Spleen (tissue), 11 donors: Measurements from ENCODE around the gene ZMIZ1. TPM values are rescaled to one million over a fixed set of nuclear protein-coding genes. Genes with fewer than 3 reads are reported as not detected.
A peak's percentile ranks its signal among the peaks of the same experiment; 100 is the strongest.

ENCODE experiments used
- DNase-seq: peaks from one replicate; pipeline ENCODE4 v3.0.0-alpha.2; 2020
- H3K27ac ChIP-seq, 8 donors: fragments of 200-600 bp; sonication (generic) in 7 of 8; 1 replicate in 4 of 8; 2 replicates in 4 of 8; pipeline versions ENCODE4 v1.5.0 to v1.8.0; 2016 to 2021; ENCODE audit warnings: inconsistent platforms in 4 of 8, mild to moderate bottlenecking in 4 of 8, moderate library complexity in 1 of 8
- H3K27me3 ChIP-seq, 7 donors: fragments of 200-600 bp; sonication (generic) in 6 of 7; replicated peaks in 1 of 7; 1 replicate in 4 of 7; 2 replicates in 3 of 7; pipeline versions ENCODE4 v1.5.0 to v1.8.0; 2016 to 2021; ENCODE audit warnings: inconsistent platforms in 3 of 7, mild to moderate bottlenecking in 1 of 7
- H3K36me3 ChIP-seq, 6 donors: fragments of 200-600 bp; sonication (generic) in 5 of 6; 1 replicate in 4 of 6; 2 replicates in 2 of 6; pipeline versions ENCODE4 v1.5.0 to v1.8.0; 2016 to 2021; ENCODE audit warnings: inconsistent platforms in 2 of 6
- H3K4me1 ChIP-seq, 6 donors: fragments of 200-600 bp; sonication (generic) in 5 of 6; 1 replicate in 3 of 6; 2 replicates in 3 of 6; pipeline versions ENCODE4 v1.5.0 to v1.8.0; 2016 to 2021; ENCODE audit warnings: inconsistent platforms in 3 of 6
- H3K4me3 ChIP-seq, 8 donors: fragments of 200-600 bp; sonication (generic) in 7 of 8; 1 replicate in 4 of 8; 2 replicates in 4 of 8; pipeline versions ENCODE4 v1.5.0 to v1.8.0; 2016 to 2021; ENCODE audit warnings: inconsistent platforms in 4 of 8, mild to moderate bottlenecking in 4 of 8, moderate library complexity in 2 of 8
- H3K9me3 ChIP-seq, 8 donors: fragments of 200-600 bp; sonication (generic) in 7 of 8; 1 replicate in 4 of 8; 2 replicates in 4 of 8; pipeline versions ENCODE4 v1.5.0 to v1.8.0; 2016 to 2021; ENCODE audit warnings: inconsistent platforms in 4 of 8
- POLR2A ChIP-seq, 3 donors: fragments of 450-650 bp; IDR thresholded peaks; one replicate each; pipeline ENCODE4 v1.5.1; 2017; ENCODE audit warnings: antibody characterized with exemption in 3 of 3, mild to moderate bottlenecking in 1 of 3
- POLR2AphosphoS5 ChIP-seq, 3 donors: sonication (generic); formaldehyde crosslinking; IDR thresholded peaks; one replicate each; pipeline ENCODE4 v1.5.1; 2017; ENCODE audit warnings: antibody characterized with exemption in 3 of 3
- WGBS, 5 donors: extraction: QIAGEN DNeasy Blood & Tissue Kit in 3 of 5; methylation state at CpG; one replicate each; pipeline versions ENCODE4 v1.1.5 to v1.1.7; 2013 to 2018; 5-methylcytosine and 5-hydroxymethylcytosine counted together
- intact Hi-C: fragments of 100-400 bp; cut with DNase I; formaldehyde crosslinking; loops from one replicate; pipeline ENCODE4 v1.15.0; 2023; ENCODE audit warnings: low total_unique reads
- polyA plus RNA-seq, 3 donors: library from polyadenylated mRNA; stranded (reverse); fragments of 200-250 nt; gene quantifications; one replicate each; pipeline ENCODE4 v1.2.1, GENCODE V29; 2013
- total RNA-seq, 7 donors: library from RNA; depleted of rRNA in 3 of 7; stranded (reverse); fragments of >200 nt in 3 of 7; fragmentation: NEBNext Ultra II Directional in 4 of 7; extraction: Animal tissue kit (Norgen Biotek cat#: 25700) in 4 of 7; gene quantifications; one replicate each; pipeline versions ENCODE4 v1.1.0 to v1.2.1, GENCODE V29; 2016 to 2021
- TF ChIP-seq, protein P1 (sequence below), 11 experiments: fragments of 200-600 bp in 7 of 11; fragments of 450-650 bp in 4 of 11; sonication (generic) in 4 of 11; IDR thresholded peaks in 8 of 11; conservative IDR thresholded peaks in 3 of 11; 1 replicate in 7 of 11; 2 replicates in 4 of 11; pipeline versions ENCODE4 v1.4.0 to v1.8.0; 2016 to 2021; ENCODE audit warnings: antibody characterized with exemption in 11 of 11, inconsistent platforms in 4 of 11, mild to moderate bottlenecking in 1 of 11
- donor health status: healthy with polysubstance abuse.
- donor health status: DM: no; HTN: no; CAD: no; lungs with moderate emphysema.
- donor health status: DM: no; HTN: no; CAD: no.
- donor health status: Bipolar disorder and iron deficiency.
- donor health status: healthy.
- donor health status: DM: no; HTN: no; CAD: no.
- donor health status: DM: yes; HTN: yes; CAD: no.

ZMIZ1 gene
- total and polyA plus RNA-seq, 10 donors, result 10.7 to 210 (median 125) TPM

DNA sequence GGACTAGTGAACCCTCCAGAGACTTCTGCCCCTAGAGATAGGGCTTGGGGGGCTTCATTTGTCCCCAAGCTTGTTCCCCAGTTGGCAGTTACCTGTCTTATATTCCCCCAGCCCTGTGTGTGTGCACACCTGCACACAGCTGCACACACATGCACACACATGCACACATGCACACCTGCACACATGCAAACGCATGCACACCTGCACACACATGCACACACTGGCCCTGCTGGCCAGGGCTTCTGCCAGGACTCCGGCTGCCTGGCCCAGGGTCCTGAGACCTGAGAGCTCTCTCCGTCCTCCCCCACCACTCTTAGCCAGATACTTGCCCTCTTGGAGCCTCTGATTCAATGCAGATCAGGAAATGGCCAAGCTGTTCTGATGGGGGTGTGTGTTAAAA, 6.7 kb downstream of the ZMIZ1 start:
- TF ChIP-seq POLR2A (IDR thresholded peaks at IDR 0.05) (no peak), POLR2AphosphoS5 (IDR thresholded peaks at IDR 0.05) (peak in 1 of 3 donors; percentile 23)
- no peaks in the 10 kb centered on the region for H3K36me3 ChIP-seq
- peak overlapping the region in 5 of 8 donors; percentile 39 to 96 (median 84) for H3K27ac ChIP-seq
- peaks cover 0 to 24% (median 3%) of the 10 kb centered on the region in 7 donors for H3K27me3 ChIP-seq
- no peak for DNase-seq
- whole genome bisulfite sequencing, 5 donors, result 53 to 81% (median 71%) methylated on average over 3 of the region's 3 CpGs
- H3K9me3 ChIP-seq, result no peaks in the 10 kb centered on the region
- H3K4me1 ChIP-seq, result peaks cover 56 to 100% (median 92%) of the 10 kb centered on the region in 6 donors
- no peak overlapping the region for H3K4me3 ChIP-seq
- intact Hi-C loops, result no loop called here

DNA sequence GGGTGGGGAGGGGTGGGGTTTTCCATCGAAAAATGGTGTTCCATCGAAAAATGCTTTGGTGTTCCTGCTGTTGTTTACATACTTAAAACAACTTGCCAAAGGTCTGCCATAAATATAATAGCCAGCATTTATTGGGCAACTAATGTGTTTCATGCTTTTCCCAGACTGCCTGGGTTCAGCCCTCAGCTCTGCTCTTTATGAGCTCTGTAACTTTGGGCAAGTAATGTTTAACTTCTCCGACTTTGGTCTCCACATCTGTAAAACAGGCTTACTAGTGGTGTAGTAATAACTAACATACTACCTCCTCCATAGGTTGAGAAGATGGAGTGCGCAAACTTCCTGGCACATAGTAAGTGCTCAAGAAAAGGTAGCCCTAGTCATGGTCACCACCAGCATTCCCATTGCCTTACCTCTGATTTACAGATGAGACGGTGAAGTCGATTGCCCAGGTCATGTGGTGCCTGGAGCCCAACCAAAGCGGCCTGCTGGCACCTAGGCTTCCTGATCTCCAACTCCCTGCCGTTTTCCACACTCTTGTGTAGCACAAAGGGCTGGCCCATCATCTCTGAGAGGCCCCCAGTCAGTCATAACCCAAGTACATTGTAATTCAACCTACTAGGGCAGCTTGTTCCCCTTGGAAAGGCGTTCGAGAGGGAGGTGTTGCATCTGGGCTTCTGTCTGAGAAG, 8.9 kb downstream of the ZMIZ1 start:
- H3K9me3 ChIP-seq, result no peaks in the 10 kb centered on the region
- H3K4me1 ChIP-seq, result peaks cover 62 to 100% (median 92%) of the 10 kb centered on the region in 6 donors
- WGBS, 5 donors, result 62 to 81% (median 69%) methylated on average over 10 of the region's 10 CpGs
- H3K4me3 ChIP-seq, result no peak overlapping the region
- intact Hi-C loops, result no loop called here
- H3K27ac ChIP-seq, result peak overlapping the region in 6 of 8 donors; percentile 13 to 96 (median 80)
- H3K36me3 ChIP-seq, result no peaks in the 10 kb centered on the region
- H3K27me3 ChIP-seq, result peaks cover 0 to 7% (median 0%) of the 10 kb centered on the region in 7 donors
- TF ChIP-seq POLR2A (IDR thresholded peaks at IDR 0.05) (no peak), POLR2AphosphoS5 (IDR thresholded peaks at IDR 0.05) (peak in 1 of 3 donors; percentile 27)
- no peak for DNase-seq

DNA sequence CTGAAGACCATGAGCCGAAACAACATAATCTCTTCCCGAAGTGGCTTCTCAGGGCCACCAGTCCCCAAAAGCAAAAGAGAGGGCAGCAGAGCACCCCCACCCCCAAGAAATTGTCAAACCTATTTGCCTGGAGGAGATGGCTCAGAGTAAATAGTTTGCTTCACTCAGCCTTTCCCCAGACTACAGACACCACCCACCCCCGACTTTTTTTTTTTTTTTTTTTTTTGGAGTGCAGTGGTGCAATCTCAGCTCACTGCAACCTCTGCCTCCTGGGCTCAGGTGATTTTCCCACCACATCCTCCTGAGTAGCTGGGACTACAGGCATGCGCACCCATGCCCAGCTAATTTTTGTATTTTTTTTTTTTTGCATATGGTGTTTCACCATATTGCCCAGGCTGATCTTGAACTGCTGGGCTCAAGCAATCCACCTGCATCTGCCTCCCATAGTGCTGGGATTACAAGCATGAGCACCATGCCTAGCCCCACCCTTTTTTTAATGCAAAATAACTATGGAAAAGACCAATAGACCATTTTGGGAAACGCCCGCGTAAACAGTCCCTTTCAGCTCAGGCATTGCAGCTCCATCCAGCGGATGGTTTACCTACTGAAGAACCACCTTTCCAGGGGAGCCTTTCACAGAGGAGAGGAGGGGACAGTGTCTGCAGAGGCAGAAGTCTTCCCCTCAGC, 9.7 kb downstream of the ZMIZ1 start:
- no peak for DNase-seq
- Histone ChIP-seq H3K36me3 (no peaks in the 10 kb centered on the region), H3K27ac (peak overlapping the region in 7 of 8 donors; percentile 13 to 96 (median 81)), H3K27me3 (peaks cover 0 to 9% (median 0%) of the 10 kb centered on the region in 7 donors), H3K9me3 (no peaks in the 10 kb centered on the region), H3K4me3 (no peak overlapping the region), H3K4me1 (peaks cover 61 to 100% (median 92%) of the 10 kb centered on the region in 6 donors)
- intact Hi-C loops, result no loop called here
- 66 to 73% (median 71%) methylated on average over 8 of the region's 8 CpGs for WGBS, 5 donors
- TF ChIP-seq POLR2AphosphoS5 (IDR thresholded peaks at IDR 0.05), result no peak
- no peak for TF ChIP-seq POLR2A (IDR thresholded peaks at IDR 0.05)
- TF ChIP-seq, protein P1, sequence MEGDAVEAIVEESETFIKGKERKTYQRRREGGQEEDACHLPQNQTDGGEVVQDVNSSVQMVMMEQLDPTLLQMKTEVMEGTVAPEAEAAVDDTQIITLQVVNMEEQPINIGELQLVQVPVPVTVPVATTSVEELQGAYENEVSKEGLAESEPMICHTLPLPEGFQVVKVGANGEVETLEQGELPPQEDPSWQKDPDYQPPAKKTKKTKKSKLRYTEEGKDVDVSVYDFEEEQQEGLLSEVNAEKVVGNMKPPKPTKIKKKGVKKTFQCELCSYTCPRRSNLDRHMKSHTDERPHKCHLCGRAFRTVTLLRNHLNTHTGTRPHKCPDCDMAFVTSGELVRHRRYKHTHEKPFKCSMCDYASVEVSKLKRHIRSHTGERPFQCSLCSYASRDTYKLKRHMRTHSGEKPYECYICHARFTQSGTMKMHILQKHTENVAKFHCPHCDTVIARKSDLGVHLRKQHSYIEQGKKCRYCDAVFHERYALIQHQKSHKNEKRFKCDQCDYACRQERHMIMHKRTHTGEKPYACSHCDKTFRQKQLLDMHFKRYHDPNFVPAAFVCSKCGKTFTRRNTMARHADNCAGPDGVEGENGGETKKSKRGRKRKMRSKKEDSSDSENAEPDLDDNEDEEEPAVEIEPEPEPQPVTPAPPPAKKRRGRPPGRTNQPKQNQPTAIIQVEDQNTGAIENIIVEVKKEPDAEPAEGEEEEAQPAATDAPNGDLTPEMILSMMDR (IDR thresholded peaks at IDR 0.05 in 8 of 11, conservative IDR thresholded peaks at IDR 0.05 in 3 of 11), result no peak

DNA sequence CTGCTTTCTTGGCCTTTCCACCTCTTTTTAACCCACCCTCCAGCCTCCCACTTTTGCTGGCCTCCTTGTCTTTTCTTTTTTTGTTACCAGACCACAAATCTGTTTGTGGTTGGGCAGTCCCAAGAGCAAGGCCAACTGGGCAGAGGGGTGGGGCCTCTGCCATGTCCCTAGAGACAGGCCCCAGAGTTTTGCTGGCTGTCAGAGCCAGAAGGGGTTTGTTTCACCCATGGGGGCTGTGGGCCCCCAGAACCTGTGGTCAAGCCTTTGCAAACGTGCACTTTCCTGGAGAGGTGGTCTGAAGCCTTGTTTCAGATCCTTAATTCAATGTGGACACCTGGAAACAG, 10.3 kb downstream of the ZMIZ1 start:
- intact Hi-C loops, result no loop called here
- 0 to 38% (median 28%) methylated on average over 1 of the region's 1 CpG for WGBS, 5 donors

More for the DNA sequence above, 10.3 kb downstream of the ZMIZ1 start:
- DNase-seq, result no peak
- TF ChIP-seq, protein P1 (IDR thresholded peaks at IDR 0.05 in 8 of 11, conservative IDR thresholded peaks at IDR 0.05 in 3 of 11), result no peak
- peaks cover 66 to 100% (median 93%) of the 10 kb centered on the region in 6 donors for H3K4me1 ChIP-seq
- no peaks in the 10 kb centered on the region for H3K36me3 ChIP-seq
- H3K27me3 ChIP-seq, result peaks cover 0 to 9% (median 0%) of the 10 kb centered on the region in 7 donors
- no peaks in the 10 kb centered on the region for H3K9me3 ChIP-seq
- no peak overlapping the region for H3K4me3 ChIP-seq
- peak overlapping the region in 7 of 8 donors; percentile 3 to 96 (median 81) for H3K27ac ChIP-seq
